ENCODE measurements around the gene CHST5.
A peak's percentile ranks its signal among the peaks of the same experiment; 100 is the strongest.
"Not testable (repeated sequence)": the region's sequence is repeated elsewhere in the genome, so short reads cannot be mapped to it uniquely, and the experiment has no call there.

The CHST5 gene

DNA sequence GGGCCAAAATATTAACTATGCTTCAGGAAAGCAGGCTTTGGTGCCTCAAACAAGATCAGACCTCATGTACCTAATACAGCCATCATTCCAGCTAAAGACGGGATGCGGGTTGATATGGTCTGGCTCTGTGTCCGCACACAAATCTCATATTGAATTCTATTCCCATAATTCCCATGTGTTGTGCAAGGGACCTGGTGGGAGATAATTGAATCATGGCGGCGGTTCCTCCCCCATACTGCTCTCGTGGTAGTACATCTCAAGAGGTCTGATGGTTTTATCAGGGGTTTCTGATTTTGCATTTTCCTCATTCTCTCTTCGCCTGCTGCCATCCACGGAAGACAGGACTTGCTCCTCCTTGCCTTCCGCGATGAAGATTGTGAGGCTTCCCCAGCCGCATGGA lies 21.6 kb downstream of the CHST5 start:
- H3K4me3 ChIP-seq (ENCODE audit: low read depth in 1 of 5, low read length in 5 of 5) = no peak overlapping the region
- no peaks in the 10 kb centered on the region for H3K9me3 ChIP-seq (ENCODE audit: control insufficient read depth in 5 of 5, low read length in 5 of 5)
- no peaks in the 10 kb centered on the region for H3K36me3 ChIP-seq (ENCODE audit: control insufficient read depth in 5 of 5, insufficient read depth in 5 of 5, low read length in 5 of 5)
- H3K27me3 ChIP-seq (ENCODE audit: control insufficient read depth in 5 of 5, insufficient read depth in 4 of 5, low read length in 5 of 5) = no peaks in the 10 kb centered on the region
- peaks cover 0 to 10% (median 8%) of the 10 kb centered on the region in 5 donors for H3K4me1 ChIP-seq (ENCODE audit: control insufficient read depth in 5 of 5, insufficient read depth in 5 of 5, low read length in 5 of 5)
- H3K27ac ChIP-seq (ENCODE audit: low read depth, low read length) = no peak overlapping the region
- no peak overlapping the region for H3K9ac ChIP-seq (ENCODE audit: low read length in 5 of 5)

GRCh38 chr16:75506574-75506973 lies 29.3 kb downstream of the CHST5 start:
- Histone ChIP-seq H3K27ac (ENCODE audit: low read depth, low read length) (peak overlapping the region; percentile 20), H3K9ac (ENCODE audit: low read length in 5 of 5) (no peak overlapping the region), H3K4me3 (ENCODE audit: low read depth in 1 of 5, low read length in 5 of 5) (peak overlapping the region in 1 of 5 donors; percentile 4), H3K36me3 (ENCODE audit: control insufficient read depth in 5 of 5, insufficient read depth in 5 of 5, low read length in 5 of 5) (no peaks in the 10 kb centered on the region), H3K4me1 (ENCODE audit: control insufficient read depth in 5 of 5, insufficient read depth in 5 of 5, low read length in 5 of 5) (peaks cover 3 to 9% (median 8%) of the 10 kb centered on the region in 5 donors), H3K9me3 (ENCODE audit: control insufficient read depth in 5 of 5, low read length in 5 of 5) (no peaks in the 10 kb centered on the region), H3K27me3 (ENCODE audit: control insufficient read depth in 5 of 5, insufficient read depth in 4 of 5, low read length in 5 of 5) (no peaks in the 10 kb centered on the region)

DNA sequence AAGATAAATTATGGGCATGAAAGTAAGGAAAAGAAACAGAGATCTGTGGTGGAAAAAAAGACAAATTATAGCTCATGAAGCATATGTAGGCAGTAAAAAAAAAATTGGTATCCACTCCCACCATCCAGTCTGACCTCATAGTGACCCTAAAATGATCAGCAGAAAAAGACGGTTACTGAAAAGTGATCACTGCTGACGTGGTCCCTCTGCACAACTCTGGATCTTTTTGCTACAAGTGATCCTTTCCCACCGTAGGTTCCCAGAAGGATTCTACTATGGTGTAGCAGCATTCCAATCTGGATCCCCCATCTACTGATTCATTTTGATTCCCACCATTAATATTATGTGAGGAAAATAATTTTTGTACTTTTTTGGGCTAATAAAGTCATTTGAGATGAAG lies 29.8 kb downstream of the CHST5 start:
- Histone ChIP-seq H3K27me3 (ENCODE audit: control insufficient read depth in 5 of 5, insufficient read depth in 4 of 5, low read length in 5 of 5) (no peaks in the 10 kb centered on the region), H3K9me3 (ENCODE audit: control insufficient read depth in 5 of 5, low read length in 5 of 5) (no peaks in the 10 kb centered on the region), H3K36me3 (ENCODE audit: control insufficient read depth in 5 of 5, insufficient read depth in 5 of 5, low read length in 5 of 5) (no peaks in the 10 kb centered on the region), H3K9ac (ENCODE audit: low read length in 5 of 5) (no peak overlapping the region), H3K4me3 (ENCODE audit: low read depth in 1 of 5, low read length in 5 of 5) (peak overlapping the region in 1 of 5 donors; percentile 4), H3K4me1 (ENCODE audit: control insufficient read depth in 5 of 5, insufficient read depth in 5 of 5, low read length in 5 of 5) (peaks cover 3 to 9% (median 8%) of the 10 kb centered on the region in 5 donors), H3K27ac (ENCODE audit: low read depth, low read length) (peak overlapping the region; percentile 20)

GRCh38 chr16:75503801-75504200 lies 32.1 kb downstream of the CHST5 start:
- Histone ChIP-seq H3K4me1 (ENCODE audit: control insufficient read depth in 5 of 5, insufficient read depth in 5 of 5, low read length in 5 of 5) (peaks cover 3 to 9% (median 8%) of the 10 kb centered on the region in 5 donors), H3K36me3 (ENCODE audit: control insufficient read depth in 5 of 5, insufficient read depth in 5 of 5, low read length in 5 of 5) (no peaks in the 10 kb centered on the region), H3K4me3 (ENCODE audit: low read depth in 1 of 5, low read length in 5 of 5) (no peak overlapping the region), H3K27me3 (ENCODE audit: control insufficient read depth in 5 of 5, insufficient read depth in 4 of 5, low read length in 5 of 5) (no peaks in the 10 kb centered on the region), H3K27ac (ENCODE audit: low read depth, low read length) (no peak overlapping the region), H3K9ac (ENCODE audit: low read length in 5 of 5) (no peak overlapping the region), H3K9me3 (ENCODE audit: control insufficient read depth in 5 of 5, low read length in 5 of 5) (no peaks in the 10 kb centered on the region)

DNA sequence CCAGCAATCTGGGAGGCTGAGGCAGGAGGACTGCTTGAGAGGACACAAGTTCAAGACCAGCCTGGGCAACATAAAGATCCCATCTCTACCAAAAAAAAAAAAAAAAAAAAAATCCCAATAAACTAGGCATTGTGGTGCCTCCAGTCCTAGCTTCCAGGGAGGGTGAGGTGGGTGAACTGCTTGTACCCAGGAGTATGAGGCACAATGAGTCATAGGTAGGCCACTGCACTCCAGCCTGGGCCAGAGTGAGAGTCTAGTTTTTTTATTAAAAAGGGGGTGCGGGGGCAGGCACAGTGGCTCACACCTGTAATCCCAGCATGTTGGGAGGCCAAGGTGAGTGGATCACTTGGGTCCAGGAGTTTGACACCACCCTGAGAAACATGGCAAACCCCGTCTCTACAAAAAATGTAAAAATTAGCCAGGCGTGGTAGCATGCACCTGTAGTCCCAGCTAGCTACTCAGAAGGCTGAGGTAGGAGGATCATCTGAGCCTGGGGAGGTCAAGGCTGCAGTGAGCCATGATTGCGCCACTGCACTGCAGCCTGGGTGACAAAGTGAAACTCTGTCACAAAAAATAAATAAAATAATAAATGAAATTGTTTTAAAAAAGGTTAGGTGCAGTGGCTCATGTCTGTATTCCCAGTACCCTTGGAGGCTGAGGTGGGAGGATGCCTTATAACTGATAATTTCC lies 32.8 kb downstream of the CHST5 start:
- Histone ChIP-seq H3K9ac (ENCODE audit: low read length in 5 of 5) (no peak overlapping the region), H3K27me3 (ENCODE audit: control insufficient read depth in 5 of 5, insufficient read depth in 4 of 5, low read length in 5 of 5) (no peaks in the 10 kb centered on the region), H3K4me3 (ENCODE audit: low read depth in 1 of 5, low read length in 5 of 5) (no peak overlapping the region), H3K9me3 (ENCODE audit: control insufficient read depth in 5 of 5, low read length in 5 of 5) (no peaks in the 10 kb centered on the region), H3K27ac (ENCODE audit: low read depth, low read length) (no peak overlapping the region), H3K4me1 (ENCODE audit: control insufficient read depth in 5 of 5, insufficient read depth in 5 of 5, low read length in 5 of 5) (peaks cover 3 to 9% (median 8%) of the 10 kb centered on the region in 5 donors), H3K36me3 (ENCODE audit: control insufficient read depth in 5 of 5, insufficient read depth in 5 of 5, low read length in 5 of 5) (no peaks in the 10 kb centered on the region)

- H3K27ac ChIP-seq (ENCODE audit: low read depth, low read length); H3K9ac ChIP-seq (ENCODE audit: low read length in 5 of 5); H3K4me3 ChIP-seq (ENCODE audit: low read depth in 1 of 5, low read length in 5 of 5); H3K4me1 ChIP-seq (ENCODE audit: control insufficient read depth in 5 of 5, insufficient read depth in 5 of 5, low read length in 5 of 5); H3K27me3 ChIP-seq (ENCODE audit: control insufficient read depth in 5 of 5, insufficient read depth in 4 of 5, low read length in 5 of 5); H3K36me3 ChIP-seq (ENCODE audit: control insufficient read depth in 5 of 5, insufficient read depth in 5 of 5, low read length in 5 of 5); H3K9me3 ChIP-seq (ENCODE audit: control insufficient read depth in 5 of 5, low read length in 5 of 5): not testable (repeated sequence)
These were observed 34.1 kb downstream of the CHST5 start for GRCh38 chr16:75501820-75502219.

- Histone ChIP-seq H3K4me3 (ENCODE audit: low read depth in 1 of 5, low read length in 5 of 5) (no peak overlapping the region), H3K27ac (ENCODE audit: low read depth, low read length) (no peak overlapping the region)
These were observed 34.5 kb downstream of the CHST5 start for GRCh38 chr16:75501359-75501758.

GRCh38 chr16:75498605-75499322 lies 37.1 kb downstream of the CHST5 start:
- H3K9me3 ChIP-seq (ENCODE audit: control insufficient read depth in 5 of 5, low read length in 5 of 5); H3K36me3 ChIP-seq (ENCODE audit: control insufficient read depth in 5 of 5, insufficient read depth in 5 of 5, low read length in 5 of 5); H3K4me3 ChIP-seq (ENCODE audit: low read depth in 1 of 5, low read length in 5 of 5); H3K27ac ChIP-seq (ENCODE audit: low read depth, low read length); H3K9ac ChIP-seq (ENCODE audit: low read length in 5 of 5): not testable (repeated sequence)
- H3K27me3 ChIP-seq (ENCODE audit: control insufficient read depth in 5 of 5, insufficient read depth in 4 of 5, low read length in 5 of 5) = peaks cover 5 to 19% (median 11%) of the 10 kb centered on the region in 5 donors
- H3K4me1 ChIP-seq (ENCODE audit: control insufficient read depth in 5 of 5, insufficient read depth in 5 of 5, low read length in 5 of 5) = peaks cover 0 to 13% (median 12%) of the 10 kb centered on the region in 5 donors

More at GRCh38 chr16:75501359-75501758, 34.5 kb downstream of the CHST5 start:
- no peaks in the 10 kb centered on the region for H3K9me3 ChIP-seq (ENCODE audit: control insufficient read depth in 5 of 5, low read length in 5 of 5)
- H3K4me1 ChIP-seq (ENCODE audit: control insufficient read depth in 5 of 5, insufficient read depth in 5 of 5, low read length in 5 of 5) = peaks cover 0 to 3% (median 3%) of the 10 kb centered on the region in 5 donors
- H3K36me3 ChIP-seq (ENCODE audit: control insufficient read depth in 5 of 5, insufficient read depth in 5 of 5, low read length in 5 of 5) = no peaks in the 10 kb centered on the region
- H3K9ac ChIP-seq (ENCODE audit: low read length in 5 of 5) = no peak overlapping the region
- H3K27me3 ChIP-seq (ENCODE audit: control insufficient read depth in 5 of 5, insufficient read depth in 4 of 5, low read length in 5 of 5) = no peaks in the 10 kb centered on the region

DNA sequence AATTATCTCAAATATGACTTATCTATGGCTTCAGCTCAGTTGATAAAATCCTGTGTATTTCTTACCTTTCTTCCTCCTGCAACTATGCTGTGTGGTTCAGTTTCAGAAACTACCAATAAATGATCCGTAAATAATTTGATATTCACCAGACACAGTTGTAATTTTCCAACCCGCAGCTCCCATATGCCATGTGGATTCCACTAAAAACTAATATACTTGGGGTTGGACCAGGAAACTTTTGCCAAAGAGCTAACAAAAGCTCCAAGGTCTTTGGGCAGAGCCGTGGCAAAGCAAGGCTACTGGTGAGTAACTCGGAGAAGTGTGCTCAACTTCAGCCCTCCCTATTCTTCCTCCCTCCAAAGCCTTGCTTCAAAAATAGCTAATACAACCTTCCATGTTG lies 38.4 kb downstream of the CHST5 start:
- no peak overlapping the region for H3K27ac ChIP-seq (ENCODE audit: low read depth, low read length)
- no peaks in the 10 kb centered on the region for H3K9me3 ChIP-seq (ENCODE audit: control insufficient read depth in 5 of 5, low read length in 5 of 5)
- H3K4me1 ChIP-seq (ENCODE audit: control insufficient read depth in 5 of 5, insufficient read depth in 5 of 5, low read length in 5 of 5) = peaks cover 0 to 13% (median 12%) of the 10 kb centered on the region in 5 donors
- no peak overlapping the region for H3K4me3 ChIP-seq (ENCODE audit: low read depth in 1 of 5, low read length in 5 of 5)
- no peak overlapping the region for H3K9ac ChIP-seq (ENCODE audit: low read length in 5 of 5)
- peaks cover 5 to 25% (median 11%) of the 10 kb centered on the region in 5 donors for H3K27me3 ChIP-seq (ENCODE audit: control insufficient read depth in 5 of 5, insufficient read depth in 4 of 5, low read length in 5 of 5)
- no peaks in the 10 kb centered on the region for H3K36me3 ChIP-seq (ENCODE audit: control insufficient read depth in 5 of 5, insufficient read depth in 5 of 5, low read length in 5 of 5)

GRCh38 chr16:75495076-75495674 lies 40.7 kb downstream of the CHST5 start, which contains the start of gene CHST6:
Gene CHST6, minus strand, starts transcription at chr16:75495441. Its CDS starts 15,613 bp downstream, at chr16:75479828.
- peaks cover 10 to 30% (median 11%) of the 10 kb centered on the region in 5 donors for H3K27me3 ChIP-seq (ENCODE audit: control insufficient read depth in 5 of 5, insufficient read depth in 4 of 5, low read length in 5 of 5)
- H3K9me3 ChIP-seq (ENCODE audit: control insufficient read depth in 5 of 5, low read length in 5 of 5) = no peaks in the 10 kb centered on the region
- no peak within 1 kb of the TSS for H3K27ac ChIP-seq (ENCODE audit: low read depth, low read length)
- H3K4me1 ChIP-seq (ENCODE audit: control insufficient read depth in 5 of 5, insufficient read depth in 5 of 5, low read length in 5 of 5) = peaks cover 0 to 13% (median 12%) of the 10 kb centered on the region in 5 donors
- H3K4me3 ChIP-seq (ENCODE audit: low read depth in 1 of 5, low read length in 5 of 5) = peak within 1 kb of the TSS; percentile 52 to 68 (median 59)
- H3K36me3 ChIP-seq (ENCODE audit: control insufficient read depth in 5 of 5, insufficient read depth in 5 of 5, low read length in 5 of 5) = no peaks in the 10 kb centered on the region
- peak within 1 kb of the TSS in 2 of 5 donors; percentile 53 to 60 for H3K9ac ChIP-seq (ENCODE audit: low read length in 5 of 5)

Measured in subcutaneous abdominal adipose tissue (tissue), 5 donors.